Activated CD4-positive, alpha-beta T cell treated with anti-CD3 and anti-CD28 coated beads, Interleukin-2, amount 50 U/mL, for 24 hours (primary cell): ENCODE data around the gene PHF13.

Source experiments
- DNase-seq, 2 donors: peaks; one replicate each; pipeline ENCODE4 v3.0.0-alpha.2; 2020; ENCODE audit warnings: low read depth in 1 of 2, low spot score in 1 of 2

Gene PHF13

DNA sequence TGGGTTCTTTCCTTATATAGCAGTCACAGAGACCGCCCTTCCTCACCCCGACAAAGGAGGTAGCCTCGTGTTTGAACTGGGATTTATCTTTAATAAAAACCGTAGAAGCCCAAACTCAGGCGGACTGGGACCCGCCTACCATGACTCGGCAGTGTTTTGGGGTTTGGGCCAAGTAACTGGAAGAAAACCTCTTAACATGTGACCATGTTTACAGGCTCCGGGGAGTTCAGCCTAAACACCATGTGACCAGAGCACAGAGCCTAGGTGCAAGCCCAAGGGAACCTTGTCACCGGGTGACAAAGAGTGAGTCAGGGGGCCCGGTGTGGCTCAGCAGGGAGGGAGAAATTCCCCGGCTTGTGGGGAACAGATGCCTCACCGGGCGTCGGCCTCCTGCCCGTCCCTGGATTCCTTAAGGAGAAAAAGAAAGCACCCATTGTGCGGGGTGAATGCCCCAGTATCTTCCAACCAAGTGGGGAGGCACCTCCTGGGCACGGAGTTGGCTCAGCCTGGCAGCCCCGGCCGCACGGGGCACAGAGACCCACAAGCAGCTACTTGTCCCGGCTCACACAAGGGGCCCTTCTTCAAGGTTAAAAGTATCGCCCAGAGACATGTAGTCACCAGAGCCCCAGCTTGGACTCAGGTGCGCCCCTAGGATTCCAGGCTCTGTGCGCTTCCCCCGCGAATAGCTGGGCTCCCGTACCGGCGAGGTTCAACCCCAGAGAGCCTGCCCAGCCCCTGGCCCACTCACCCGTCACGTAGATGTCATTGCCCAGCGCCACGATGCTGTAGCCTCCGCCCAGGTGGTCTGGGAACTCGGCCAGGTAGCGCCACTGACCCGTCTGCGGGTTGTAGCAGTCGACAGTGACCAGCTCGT, 12.2 kb upstream of the PHF13 start:
- peak; percentile 66 to 86 for DNase-seq

DNA sequence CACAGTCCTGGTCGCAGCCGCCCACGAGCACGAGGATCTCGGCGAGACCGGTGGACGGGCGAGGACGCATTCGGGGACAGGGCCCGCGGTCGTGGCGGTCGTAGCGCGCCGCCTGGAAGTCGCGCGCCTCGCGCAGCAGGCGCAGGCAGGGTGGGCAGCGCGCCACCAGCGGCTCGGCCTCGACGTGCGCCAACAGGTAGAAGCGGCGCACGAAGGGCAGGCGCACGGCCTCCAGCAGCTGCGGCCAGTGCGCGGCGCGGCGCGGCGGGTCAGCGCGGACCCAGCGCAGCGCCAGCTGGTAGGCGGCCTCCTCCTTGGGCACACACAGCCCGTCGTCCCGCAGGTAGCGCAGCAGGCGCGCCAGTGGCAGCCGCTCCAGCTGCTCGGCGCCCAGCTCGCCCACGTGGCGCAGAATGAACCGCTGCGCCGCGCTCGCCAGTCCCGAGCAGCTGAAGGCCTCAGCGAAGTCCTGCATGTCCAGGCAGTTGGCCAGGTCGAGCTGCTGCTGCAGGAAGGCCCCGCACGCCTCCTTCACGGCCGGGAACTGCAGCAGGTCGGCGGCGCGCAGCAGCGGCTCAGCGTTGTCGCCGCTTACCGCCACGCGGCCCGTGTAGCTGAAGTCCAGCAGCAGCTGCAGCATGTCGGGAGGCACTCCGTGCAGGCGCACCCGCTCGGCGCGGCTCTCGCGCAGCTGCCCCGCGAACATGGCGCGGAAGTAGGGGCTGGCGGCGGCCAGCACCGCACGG, 11.4 kb upstream of the PHF13 start:
- no peak for DNase-seq

- DNase-seq: peak; percentile 71 to 79
Measured at GRCh38 chr1:6602669-6603237, 10.8 kb upstream of the PHF13 start, which contains the start of gene KLHL21. Gene KLHL21, minus strand, starts transcription at chr1:6602869. Its CDS starts 52 bp downstream, at chr1:6602817.

GRCh38 chr1:6603238-6603914, 10.2 kb upstream of the PHF13 start:
- peak; percentile 49 to 52 for DNase-seq

DNA sequence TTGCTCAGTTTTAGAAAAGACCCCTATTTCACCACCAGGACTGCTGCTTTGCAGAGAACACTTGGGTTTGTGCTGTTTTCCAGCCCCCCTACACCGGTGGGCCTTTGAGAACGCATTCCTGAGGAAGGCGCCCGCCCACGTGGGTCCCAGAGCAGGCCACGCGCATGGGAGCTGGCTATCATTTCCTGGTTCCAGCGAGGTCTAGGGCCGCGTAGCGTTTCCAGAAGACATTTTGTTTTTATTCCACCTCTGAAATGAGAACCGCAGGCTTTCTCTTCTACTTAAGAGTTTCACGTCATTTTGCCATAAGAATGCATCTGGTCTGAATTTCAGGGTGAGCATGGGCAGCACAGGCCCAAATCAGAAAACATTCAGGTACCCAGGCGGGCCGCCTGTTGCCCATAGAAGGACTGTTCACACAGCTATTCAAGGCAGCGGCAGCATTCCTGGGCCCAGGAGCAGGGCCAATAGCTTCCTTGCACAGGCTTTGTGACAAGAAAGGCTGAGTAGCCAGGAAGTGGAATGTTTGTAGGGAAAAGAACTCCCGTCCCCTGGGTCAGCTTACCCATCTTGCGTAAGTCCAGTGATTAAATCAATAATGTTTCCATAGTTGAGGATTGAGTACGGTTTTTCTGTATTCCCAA, 9.5 kb upstream of the PHF13 start:
- no peak for DNase-seq

- no peak for DNase-seq
Measured at GRCh38 chr1:6612641-6613360, 730 bp upstream of the PHF13 start.

DNA sequence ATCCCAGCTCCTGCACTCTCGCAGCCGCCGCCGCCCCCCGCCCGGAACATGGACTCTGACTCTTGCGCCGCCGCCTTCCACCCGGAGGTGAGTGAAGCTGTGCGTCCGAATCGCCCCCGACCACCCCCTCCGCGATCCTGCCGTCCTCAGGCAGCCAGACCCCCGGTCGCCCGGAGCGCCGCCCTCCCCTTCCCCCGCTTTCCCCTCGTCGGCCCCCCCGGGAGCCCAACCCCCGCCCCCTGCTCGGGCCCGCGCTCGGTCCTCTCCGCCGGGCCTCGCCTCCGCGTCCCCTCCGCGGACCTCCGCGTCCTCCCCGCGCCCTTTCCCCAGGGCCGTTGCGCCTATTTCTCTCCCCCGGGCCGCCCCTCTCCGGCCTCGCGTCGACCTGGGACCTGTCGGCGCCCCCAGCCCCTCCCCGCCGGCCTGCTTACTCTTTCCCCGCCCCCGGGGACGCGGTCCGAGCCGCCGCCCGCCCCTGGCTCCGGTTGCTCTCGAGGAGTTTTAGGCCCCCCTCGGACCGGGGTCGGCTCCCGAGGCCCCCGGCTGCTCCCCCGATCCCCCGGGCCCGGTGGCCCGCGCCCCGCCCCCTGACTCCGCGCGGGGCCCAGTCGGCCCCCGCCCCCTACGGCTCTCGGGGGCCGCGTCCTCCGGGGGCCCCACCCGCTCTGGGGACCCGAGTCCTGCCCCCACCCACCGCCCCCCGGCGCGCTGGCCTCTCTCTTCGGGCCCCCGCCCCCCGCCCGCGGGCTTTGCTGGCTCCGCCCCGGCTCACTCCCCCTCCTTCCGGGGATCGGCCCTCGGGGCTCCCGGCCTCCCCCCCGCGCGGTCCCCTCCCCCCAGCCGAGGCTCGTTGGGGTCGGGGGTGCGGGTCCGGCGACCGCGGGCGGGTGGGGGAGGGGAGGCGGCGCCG, 743 bp downstream of the PHF13 start:
- no peak for DNase-seq

DNA sequence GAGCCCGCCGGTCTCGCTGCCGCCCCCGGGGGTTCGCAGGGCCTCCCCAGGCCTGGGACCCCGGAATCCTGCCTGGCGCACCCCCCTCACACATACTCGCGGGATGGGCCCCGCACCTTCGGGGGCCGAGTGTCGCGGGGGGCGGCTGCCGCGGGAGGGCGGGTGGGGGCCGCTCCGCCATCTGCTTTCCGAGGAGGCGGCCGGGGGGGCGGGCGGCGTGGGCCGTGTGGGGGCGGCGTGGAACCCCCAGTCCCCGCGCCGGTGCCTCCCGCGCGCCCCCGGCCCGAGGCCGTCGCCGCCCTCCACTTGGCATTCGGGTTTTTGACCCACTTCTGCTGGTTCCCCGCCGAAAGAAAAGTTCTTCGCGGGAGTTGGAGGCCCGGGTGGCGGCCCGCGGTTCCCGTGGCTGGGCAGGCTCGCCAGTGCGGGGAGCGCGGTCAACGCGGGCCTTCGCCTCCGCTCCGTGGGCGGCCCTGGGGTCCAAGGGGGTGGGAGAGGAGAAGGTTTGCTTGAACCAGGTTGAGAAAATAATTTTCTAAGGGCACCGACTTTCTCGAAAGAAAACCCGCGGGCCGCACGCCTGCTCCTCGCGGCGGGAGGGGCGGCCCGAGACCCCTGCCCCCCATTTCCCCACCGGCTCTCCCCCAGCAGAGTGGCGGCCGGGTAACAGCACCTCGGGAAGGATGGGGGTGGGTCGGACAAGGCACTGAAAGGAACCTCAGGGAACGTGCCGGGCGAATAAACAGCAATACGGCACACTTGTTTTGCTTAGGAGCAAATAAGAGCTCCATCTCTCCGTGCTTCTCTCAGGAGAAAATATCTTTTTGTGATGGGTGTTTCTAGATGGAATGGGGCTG, 1.6 kb downstream of the PHF13 start:
- DNase-seq: no peak

DNA sequence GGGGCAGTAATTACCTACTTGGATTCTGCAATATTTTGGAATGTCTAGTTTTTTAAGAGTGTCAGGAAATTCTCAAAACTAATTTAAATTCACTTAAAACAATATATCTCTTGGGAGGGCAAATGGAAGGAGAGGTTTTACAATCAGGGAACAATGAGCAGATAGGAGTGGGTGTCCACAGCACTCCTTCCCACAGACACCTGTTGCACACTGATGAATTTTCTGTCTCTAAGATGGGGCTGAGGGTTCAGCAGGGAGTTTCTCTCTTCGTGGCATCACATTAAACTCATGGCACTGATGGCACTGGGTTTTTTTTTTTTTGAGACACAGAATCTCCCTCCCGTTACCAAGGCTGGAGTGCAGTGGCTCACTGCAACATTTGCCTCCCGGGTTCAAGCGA, 5.5 kb downstream of the PHF13 start:
- DNase-seq: no peak

- DNase-seq: no peak
Measured at GRCh38 chr1:6621429-6622391, 8.2 kb downstream of the PHF13 start.

DNA sequence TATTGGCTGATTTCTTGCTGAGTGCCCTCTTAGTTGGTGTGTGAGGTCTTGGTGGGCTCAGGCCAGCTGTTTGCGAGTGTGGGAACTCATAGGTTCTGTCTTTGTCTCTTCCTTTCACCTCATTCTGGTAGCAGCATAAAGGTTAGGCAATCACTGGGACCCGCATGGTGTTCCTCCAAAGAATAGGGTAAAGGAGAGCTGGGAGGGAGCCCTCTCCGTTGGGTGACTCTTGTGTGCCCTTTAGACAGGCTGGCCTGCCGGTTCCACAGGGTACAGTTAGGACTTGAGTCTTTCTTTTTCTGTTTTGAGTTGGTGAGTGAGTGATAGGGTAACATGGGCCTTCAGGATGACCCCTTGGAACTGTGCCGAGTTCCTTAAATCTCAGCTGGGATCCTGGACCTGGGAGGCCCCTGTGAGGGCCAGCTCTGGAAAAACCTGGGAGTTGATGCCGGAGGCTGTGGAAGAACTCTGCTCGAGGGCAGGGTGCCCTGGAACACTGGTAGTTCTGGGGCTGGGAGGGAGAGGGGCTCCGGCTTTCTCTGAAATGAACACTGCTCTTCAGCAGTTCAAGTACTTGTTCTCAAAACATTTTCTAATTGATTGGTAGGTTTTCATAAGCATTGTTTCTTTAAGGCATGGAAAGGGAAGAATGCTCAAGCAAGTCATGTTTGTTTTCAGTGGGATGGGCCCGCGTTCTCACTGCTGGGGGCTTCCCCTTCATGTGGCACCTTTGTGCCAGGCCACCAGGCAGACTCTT, 9.0 kb downstream of the PHF13 start:
- no peak for DNase-seq

GRCh38 chr1:6623269-6623965, 9.9 kb downstream of the PHF13 start:
- no peak for DNase-seq

DNA sequence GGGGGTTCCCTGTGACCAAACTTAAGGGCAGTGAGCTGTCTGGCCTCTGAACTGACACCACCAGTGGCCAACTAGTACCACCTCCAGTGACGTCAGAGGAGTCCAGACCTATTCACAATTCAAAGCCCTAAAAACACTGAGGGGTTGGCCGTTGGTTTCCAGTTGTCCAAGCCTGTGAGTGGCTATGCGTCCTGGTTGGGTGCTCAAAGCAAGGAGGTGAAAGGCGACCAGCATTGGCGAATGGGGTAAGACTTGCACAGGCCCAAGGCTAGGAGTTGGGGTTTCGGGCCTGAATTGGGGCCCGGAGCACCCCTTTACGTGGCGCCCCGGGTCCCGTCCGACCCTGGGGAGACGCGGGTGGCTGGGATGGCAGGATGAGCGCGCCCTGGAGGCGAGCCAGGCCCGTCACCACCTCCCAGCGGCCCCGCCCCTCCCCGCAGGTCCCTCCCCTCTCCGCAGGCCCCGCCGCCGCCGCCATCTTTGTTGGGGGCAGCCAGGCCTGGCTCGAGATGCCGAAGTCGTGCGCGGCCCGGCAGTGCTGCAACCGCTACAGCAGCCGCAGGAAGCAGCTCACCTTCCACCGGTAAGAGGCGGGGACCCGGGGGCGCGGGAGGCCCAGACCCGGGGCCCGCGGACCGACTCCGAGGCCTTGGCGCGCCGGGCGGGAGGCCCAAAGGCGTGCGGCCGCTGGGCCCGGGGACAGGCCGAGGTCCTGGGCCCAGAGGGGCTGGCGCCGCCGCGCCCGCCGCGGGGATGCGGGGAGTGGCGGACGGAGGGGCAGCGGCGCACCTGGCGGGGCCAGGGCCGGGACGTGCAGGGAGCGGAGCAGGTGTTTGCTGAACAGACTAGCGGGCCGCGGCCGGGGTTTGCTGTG, 11.4 kb downstream of the PHF13 start, which contains the start of gene THAP3:
Gene THAP3, plus strand, starts transcription at position 159 of the 874 bp plus-strand sequence. Its CDS starts 351 bp downstream, at position 510.
- peak; percentile 80 to 85 for DNase-seq

GRCh38 chr1:6625584-6626149, 12.1 kb downstream of the PHF13 start:
- no peak for DNase-seq
